PC-3 (cell line): ENCODE data around the gene PLPP7.

Source experiments
- EZH2 ChIP-seq: fragments of 300-600 bp; sonication (generic); IDR thresholded peaks from one replicate; pipeline ENCODE4 v1.6.1; 2017; ENCODE audit warnings: antibody characterized with exemption, mild to moderate bottlenecking, low read length; ENCODE audit not compliant: unreplicated experiment
- EZH2phosphoT487 ChIP-seq: fragments of 300-600 bp; sonication (generic); IDR thresholded peaks from 2 replicates; pipeline ENCODE4 v1.6.1; 2018; ENCODE audit warnings: mild to moderate bottlenecking, antibody characterized with exemption, low read length, borderline replicate concordance
- TF ChIP-seq, protein P1 (sequence below): fragments of 300-600 bp; sonication (generic); conservative IDR thresholded peaks from 2 replicates; pipeline ENCODE4 v1.5.1; 2017; ENCODE audit warnings: antibody characterized with exemption, low read depth, mild to moderate bottlenecking, low read length

DNA sequence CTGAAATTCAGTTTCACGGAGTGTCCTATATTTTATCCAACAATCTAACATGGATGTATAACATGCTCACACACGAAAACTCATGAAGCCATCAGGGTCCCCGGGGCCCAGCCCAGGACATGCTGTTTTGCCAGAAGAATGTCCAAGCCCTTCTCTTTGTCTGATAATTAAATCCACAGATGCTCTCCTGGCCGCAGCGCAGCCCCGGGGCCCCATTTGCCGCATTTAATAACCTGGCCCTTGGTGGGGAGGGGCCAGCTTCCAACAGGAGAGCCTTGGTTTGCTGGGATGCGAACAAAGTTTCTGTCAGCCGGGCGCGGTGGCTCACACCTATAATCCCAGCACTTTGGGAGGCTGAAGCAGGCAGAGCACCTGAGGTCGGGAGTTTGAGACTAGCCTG lies 30.0 kb downstream of the PLPP7 start:
- TF ChIP-seq, protein P1, sequence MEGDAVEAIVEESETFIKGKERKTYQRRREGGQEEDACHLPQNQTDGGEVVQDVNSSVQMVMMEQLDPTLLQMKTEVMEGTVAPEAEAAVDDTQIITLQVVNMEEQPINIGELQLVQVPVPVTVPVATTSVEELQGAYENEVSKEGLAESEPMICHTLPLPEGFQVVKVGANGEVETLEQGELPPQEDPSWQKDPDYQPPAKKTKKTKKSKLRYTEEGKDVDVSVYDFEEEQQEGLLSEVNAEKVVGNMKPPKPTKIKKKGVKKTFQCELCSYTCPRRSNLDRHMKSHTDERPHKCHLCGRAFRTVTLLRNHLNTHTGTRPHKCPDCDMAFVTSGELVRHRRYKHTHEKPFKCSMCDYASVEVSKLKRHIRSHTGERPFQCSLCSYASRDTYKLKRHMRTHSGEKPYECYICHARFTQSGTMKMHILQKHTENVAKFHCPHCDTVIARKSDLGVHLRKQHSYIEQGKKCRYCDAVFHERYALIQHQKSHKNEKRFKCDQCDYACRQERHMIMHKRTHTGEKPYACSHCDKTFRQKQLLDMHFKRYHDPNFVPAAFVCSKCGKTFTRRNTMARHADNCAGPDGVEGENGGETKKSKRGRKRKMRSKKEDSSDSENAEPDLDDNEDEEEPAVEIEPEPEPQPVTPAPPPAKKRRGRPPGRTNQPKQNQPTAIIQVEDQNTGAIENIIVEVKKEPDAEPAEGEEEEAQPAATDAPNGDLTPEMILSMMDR = no peak
- TF ChIP-seq EZH2phosphoT487 = no peak
- no peak for TF ChIP-seq EZH2
